Mesendoderm (in vitro differentiated cells): ENCODE measurements around the gene DCTN2.
"Not testable (repeated sequence)": the region's sequence is repeated elsewhere in the genome, so short reads cannot be mapped to it uniquely, and the experiment has no call there.

ENCODE experiments used
- DNase-seq: peaks from one replicate; pipeline ENCODE4 v3.0.0; 2013
- H2AK5ac ChIP-seq: 2 replicates; pipeline ENCODE4 v1.6.1; 2013; ENCODE audit warnings: low read length, inconsistent platforms
- H2BK120ac ChIP-seq: 2 replicates; pipeline ENCODE4 v1.6.1; 2013; ENCODE audit warnings: low read depth, mild to moderate bottlenecking, low read length, moderate library complexity, mixed read lengths
- H2BK15ac ChIP-seq: replicated peaks from 2 replicates; pipeline ENCODE4 v1.6.1; 2013; ENCODE audit warnings: low read depth, mild to moderate bottlenecking, moderate library complexity
- H2BK5ac ChIP-seq: 2 replicates; pipeline ENCODE4 v1.6.1; 2013; ENCODE audit warnings: low read length, inconsistent platforms
- H3K18ac ChIP-seq: 2 replicates; pipeline ENCODE4 v1.6.1; 2013; ENCODE audit warnings: mild to moderate bottlenecking, low read length, mixed read lengths
- H3K23ac ChIP-seq: one replicate; pipeline ENCODE4 v1.6.1; 2013; ENCODE audit warnings: low read length
- H3K27ac ChIP-seq: 2 replicates; pipeline ENCODE4 v1.5.1; 2013; ENCODE audit warnings: low read depth, mild to moderate bottlenecking, inconsistent platforms, low read length, moderate library complexity
- H3K27me3 ChIP-seq: 2 replicates; pipeline ENCODE4 v1.6.1; 2013; ENCODE audit warnings: low read length, control low read depth, mild to moderate bottlenecking, inconsistent platforms; ENCODE audit not compliant: insufficient read depth, poor library complexity
- H3K36me3 ChIP-seq: 2 replicates; pipeline ENCODE4 v1.6.1; 2013; ENCODE audit warnings: low read length, inconsistent platforms; ENCODE audit not compliant: control insufficient read depth, insufficient read depth
- H3K4ac ChIP-seq: one replicate; pipeline ENCODE4 v1.6.1; 2013; ENCODE audit warnings: low read depth, mild to moderate bottlenecking, low read length, moderate library complexity
- H3K4me1 ChIP-seq: 2 replicates; pipeline ENCODE4 v1.6.1; 2013; ENCODE audit warnings: low read depth, low read length, inconsistent platforms; ENCODE audit not compliant: control insufficient read depth
- H3K4me2 ChIP-seq: 2 replicates; pipeline ENCODE4 v1.6.1; 2013; ENCODE audit warnings: low read length
- H3K4me3 ChIP-seq: 2 replicates; pipeline ENCODE4 v1.5.1; 2013; ENCODE audit warnings: mild to moderate bottlenecking, low read length
- H3K56ac ChIP-seq: one replicate; pipeline ENCODE4 v1.6.1; 2013; ENCODE audit warnings: low read length
- H3K79me1 ChIP-seq: 2 replicates; pipeline ENCODE4 v1.6.1; 2013; ENCODE audit warnings: low read length, inconsistent platforms
- H3K79me2 ChIP-seq: 2 replicates; pipeline ENCODE4 v1.6.1; 2013; ENCODE audit warnings: mild to moderate bottlenecking, low read length; ENCODE audit not compliant: control insufficient read depth, insufficient read depth
- H3K9ac ChIP-seq: 2 replicates; pipeline ENCODE4 v1.6.1; 2013; ENCODE audit warnings: low read length, inconsistent platforms
- H4K5ac ChIP-seq: one replicate; pipeline ENCODE4 v1.6.1; 2013; ENCODE audit warnings: low read length
- H4K8ac ChIP-seq: one replicate; pipeline ENCODE4 v1.6.1; 2013; ENCODE audit warnings: low read depth, mild to moderate bottlenecking, control low read depth, low read length, moderate library complexity
- WGBS: extraction: QIAGEN DNeasy Blood & Tissue Kit; methylation state at CpG from one replicate; pipeline ENCODE4 v1.1.7; 2013; ENCODE audit warnings: low lambda C conversion rate, missing lambda C conversion rate; ENCODE audit not compliant: insufficient coverage; ENCODE audit errors: extremely low coverage; 5-methylcytosine and 5-hydroxymethylcytosine counted together

Gene DCTN2

DNA sequence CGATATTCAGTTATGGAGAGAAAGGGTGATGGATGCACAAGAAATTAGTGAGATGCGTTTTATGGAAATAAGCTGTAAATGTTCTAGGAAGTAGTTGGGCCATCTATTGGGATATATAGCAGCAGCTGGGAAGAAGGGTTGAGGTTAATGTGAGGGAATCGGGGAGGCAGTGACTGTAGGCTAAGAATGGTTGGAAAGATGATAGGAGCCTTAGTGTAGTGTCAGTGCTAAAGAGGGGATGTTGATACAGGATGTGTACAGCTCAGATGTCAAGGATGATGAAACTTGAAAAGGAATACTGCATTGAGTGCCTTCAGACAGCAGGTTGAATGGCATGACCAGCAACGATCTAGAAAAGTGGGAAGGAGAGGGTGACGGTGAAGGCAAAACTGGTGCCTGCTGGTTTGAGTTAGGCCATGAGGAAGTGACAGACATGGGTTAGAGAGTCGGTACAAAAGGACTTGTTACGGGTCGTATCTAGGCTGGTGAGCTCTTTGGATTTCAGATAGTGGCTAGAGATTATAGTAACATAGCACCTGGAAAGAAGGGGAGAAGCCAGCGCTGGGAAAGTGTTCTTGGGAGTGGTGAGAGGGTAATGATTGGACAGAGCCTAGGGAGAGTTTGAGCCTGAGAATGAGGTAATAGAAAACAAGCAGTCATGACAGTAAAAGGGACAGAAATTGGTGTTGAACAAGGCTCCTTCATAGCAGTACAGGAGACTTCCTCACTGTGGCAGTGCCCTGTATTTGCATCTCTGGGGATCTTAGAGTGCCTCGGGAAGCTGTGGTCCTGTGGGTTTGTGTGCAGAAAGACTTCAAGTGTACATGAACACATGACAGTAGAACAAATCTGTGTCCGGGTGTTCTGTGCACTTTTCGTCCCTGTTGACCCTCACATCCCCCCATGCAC is 49.5 kb downstream of the DCTN2 start:
- Histone ChIP-seq H3K27ac (no peak overlapping the region), H2BK120ac (no peak overlapping the region), H3K27me3 (no peaks in the 10 kb centered on the region), H2BK5ac (no peak overlapping the region), H3K79me2 (no peaks in the 10 kb centered on the region), H3K56ac (no peak overlapping the region), H2AK5ac (no peak overlapping the region), H4K8ac (no peak overlapping the region), H3K36me3 (peaks cover 26% of the 10 kb centered on the region), H3K9ac (no peak overlapping the region), H4K5ac (no peak overlapping the region), H3K4me1 (no peaks in the 10 kb centered on the region), H3K23ac (no peak overlapping the region), H3K79me1 (peaks cover 14% of the 10 kb centered on the region), H3K4ac (no peak overlapping the region), H3K18ac (no peak overlapping the region), H2BK15ac (no peak overlapping the region), H3K4me2 (no peak overlapping the region), H3K4me3 (no peak overlapping the region)
- no peak for DNase-seq
- WGBS: no CpG with 5 or more reads among the region's 12 CpGs

DNA sequence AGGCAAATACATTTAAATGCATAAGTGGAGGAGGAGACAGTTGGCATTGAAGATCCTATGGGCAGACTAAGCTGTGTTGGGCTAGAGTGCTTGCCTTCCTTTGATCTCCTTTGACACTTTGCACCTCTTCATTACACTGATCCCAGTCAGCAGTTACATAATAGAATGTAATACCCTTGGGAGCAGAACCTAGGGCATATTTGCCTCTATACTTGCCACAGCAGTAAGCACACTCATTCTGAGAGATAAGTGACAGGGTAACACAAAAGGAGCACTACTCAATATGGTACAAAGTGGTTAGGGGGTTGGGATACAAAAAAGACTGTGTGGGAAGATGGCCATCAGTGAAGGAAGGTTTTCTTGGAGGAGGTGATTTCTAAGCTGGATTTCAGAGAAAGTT is 50.2 kb downstream of the DCTN2 start:
- Histone ChIP-seq H4K5ac (no peak overlapping the region), H3K27me3 (no peaks in the 10 kb centered on the region), H3K36me3 (peaks cover 24% of the 10 kb centered on the region), H3K4me2 (no peak overlapping the region), H3K79me1 (peaks cover 14% of the 10 kb centered on the region), H3K56ac (no peak overlapping the region), H3K4ac (no peak overlapping the region), H2BK120ac (no peak overlapping the region), H2AK5ac (no peak overlapping the region), H3K23ac (no peak overlapping the region), H3K27ac (no peak overlapping the region), H4K8ac (no peak overlapping the region), H3K4me1 (no peaks in the 10 kb centered on the region), H3K18ac (no peak overlapping the region), H2BK5ac (no peak overlapping the region), H3K79me2 (no peaks in the 10 kb centered on the region), H2BK15ac (no peak overlapping the region), H3K9ac (no peak overlapping the region), H3K4me3 (no peak overlapping the region)
- DNase-seq: no peak

DNA sequence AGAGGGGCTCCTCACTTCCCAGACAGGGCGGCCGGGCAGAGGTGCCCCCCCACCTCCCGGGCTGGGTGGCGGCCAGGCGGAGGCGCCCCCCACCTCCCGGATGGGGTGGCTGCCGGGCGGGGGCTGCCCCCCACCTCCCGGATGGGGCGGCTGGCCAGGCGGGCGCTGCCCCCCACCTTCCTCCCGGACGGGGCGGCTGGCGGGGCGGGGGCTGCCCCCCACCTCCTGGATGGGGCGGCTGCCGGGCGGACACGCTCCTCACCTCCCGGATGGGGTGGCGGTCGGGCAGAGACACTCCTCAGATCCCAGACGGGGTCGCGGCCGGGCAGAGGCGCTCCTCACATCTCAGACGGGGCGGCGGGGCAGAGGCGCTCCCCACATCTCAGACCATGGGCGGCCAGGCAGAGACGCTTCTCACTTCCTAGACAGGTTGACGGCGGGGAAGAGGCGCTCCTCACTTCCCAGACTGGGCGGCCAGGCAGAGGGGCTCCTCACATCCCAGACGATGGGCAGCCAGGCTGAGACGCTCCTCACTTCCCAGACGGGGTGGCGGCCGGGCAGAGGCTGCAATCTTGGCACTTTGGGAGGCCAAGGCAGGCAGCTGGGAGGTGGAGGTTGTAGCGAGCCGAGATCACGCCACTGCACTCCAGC is 51.8 kb downstream of the DCTN2 start:
- H2BK15ac ChIP-seq, H3K23ac ChIP-seq, H2BK5ac ChIP-seq, H3K56ac ChIP-seq, DNase-seq, H4K8ac ChIP-seq, H3K79me2 ChIP-seq, H3K4me3 ChIP-seq, H3K9ac ChIP-seq, H3K4ac ChIP-seq, H2BK120ac ChIP-seq, H4K5ac ChIP-seq, H3K4me1 ChIP-seq, H3K27ac ChIP-seq, H3K18ac ChIP-seq, H3K27me3 ChIP-seq, H2AK5ac ChIP-seq, H3K4me2 ChIP-seq: not testable (repeated sequence)
- Histone ChIP-seq H3K79me1 (peaks cover 21% of the 10 kb centered on the region), H3K36me3 (peaks cover 27% of the 10 kb centered on the region)
- no CpG with 5 or more reads among the region's 48 CpGs for WGBS

DNA sequence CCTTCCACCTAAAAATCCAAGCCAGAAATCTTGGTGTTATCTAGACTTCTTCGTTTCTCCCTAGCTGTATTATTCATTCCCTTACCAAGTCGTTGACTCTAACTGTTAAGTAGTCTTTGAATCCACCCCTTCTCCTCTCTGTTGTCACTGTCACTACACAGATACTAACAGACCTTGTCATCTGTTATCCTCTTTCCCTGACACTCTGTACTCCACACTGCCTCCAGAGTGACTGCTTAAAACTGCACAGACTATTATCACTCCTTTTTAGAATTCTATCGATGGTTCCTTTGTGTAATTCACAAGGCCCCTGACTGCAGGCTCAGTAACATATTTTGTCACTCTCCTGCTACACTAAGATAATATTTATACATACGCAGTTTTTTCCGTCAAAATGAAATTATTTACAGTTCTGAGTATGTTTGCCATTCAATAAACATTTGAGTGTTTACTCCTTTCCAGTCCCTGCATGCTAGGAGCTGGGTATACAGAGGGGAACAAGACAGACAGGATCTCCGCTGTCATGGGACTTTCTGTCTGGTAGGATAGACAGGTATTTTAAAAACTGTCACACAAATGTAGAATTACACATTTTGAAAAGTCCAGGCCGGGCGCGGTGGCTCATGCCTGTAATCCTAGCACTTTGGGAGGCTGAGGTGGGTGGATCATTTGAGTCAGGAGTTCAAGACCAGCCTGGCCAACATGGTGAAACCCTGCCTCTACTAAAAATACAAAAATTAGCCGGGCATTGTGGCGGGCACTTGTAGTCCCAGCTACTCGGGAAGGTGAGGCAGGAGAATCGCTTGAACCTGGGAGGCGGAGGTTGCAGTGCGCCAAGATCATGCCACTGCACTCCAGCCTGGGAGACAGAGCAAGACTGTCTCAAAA is 55.4 kb downstream of the DCTN2 start:
- H3K27ac ChIP-seq: no peak overlapping the region
- H3K4me1 ChIP-seq: peaks cover 3% of the 10 kb centered on the region
- no peak overlapping the region for H2AK5ac ChIP-seq
- H3K23ac ChIP-seq: no peak overlapping the region
- H3K4me3 ChIP-seq: no peak overlapping the region
- no peak overlapping the region for H4K5ac ChIP-seq
- H3K36me3 ChIP-seq: peaks cover 14% of the 10 kb centered on the region
- no peaks in the 10 kb centered on the region for H3K27me3 ChIP-seq
- H3K4ac ChIP-seq: no peak overlapping the region
- H2BK5ac ChIP-seq: no peak overlapping the region
- H3K9ac ChIP-seq: no peak overlapping the region
- no peak overlapping the region for H3K4me2 ChIP-seq
- H4K8ac ChIP-seq: no peak overlapping the region
- no peak overlapping the region for H2BK15ac ChIP-seq
- H3K18ac ChIP-seq: no peak overlapping the region
- H3K79me2 ChIP-seq: peaks cover 22% of the 10 kb centered on the region
- WGBS: no CpG with 5 or more reads among the region's 15 CpGs
- H3K56ac ChIP-seq: no peak overlapping the region
- H2BK120ac ChIP-seq: no peak overlapping the region
- DNase-seq: peak; percentile 68
- H3K79me1 ChIP-seq: peaks cover 20% of the 10 kb centered on the region

DNA sequence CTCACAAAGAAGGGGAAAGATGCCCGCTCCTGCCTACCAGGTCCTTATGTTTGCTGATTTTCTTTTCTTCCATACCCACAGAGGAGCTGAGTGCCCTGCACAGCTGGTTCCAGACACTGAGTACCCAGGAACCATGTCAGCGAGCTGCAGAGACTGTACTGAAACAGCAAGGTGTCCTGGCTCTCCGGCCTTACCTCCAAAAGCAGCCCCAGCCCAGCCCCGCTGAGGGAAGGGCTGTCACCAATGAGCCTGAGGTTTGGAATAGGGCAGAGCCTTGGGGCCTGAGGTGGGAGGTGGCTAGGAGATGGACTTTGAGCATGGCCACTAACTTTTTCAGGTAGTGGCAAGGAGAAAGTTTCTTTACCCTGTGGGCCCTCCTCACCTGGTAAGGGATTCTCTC is 56.9 kb downstream of the DCTN2 start:
- Histone ChIP-seq H3K9ac (no peak overlapping the region), H3K4me2 (no peak overlapping the region), H3K18ac (no peak overlapping the region), H3K23ac (no peak overlapping the region), H3K4ac (no peak overlapping the region), H2BK5ac (no peak overlapping the region), H3K27me3 (no peaks in the 10 kb centered on the region), H2BK120ac (no peak overlapping the region), H4K8ac (no peak overlapping the region), H3K79me2 (peaks cover 22% of the 10 kb centered on the region), H3K56ac (no peak overlapping the region), H3K27ac (no peak overlapping the region), H2AK5ac (no peak overlapping the region), H4K5ac (no peak overlapping the region), H3K4me1 (peaks cover 3% of the 10 kb centered on the region), H2BK15ac (no peak overlapping the region), H3K4me3 (no peak overlapping the region), H3K79me1 (peaks cover 20% of the 10 kb centered on the region), H3K36me3 (peaks cover 13% of the 10 kb centered on the region)
- DNase-seq: no peak
- WGBS: no CpG with 5 or more reads among the region's 4 CpGs
